Choroid plexus epithelial cell (primary cell): ENCODE data around the gene CLEC2L.
"Not testable (repeated sequence)": the region's sequence is repeated elsewhere in the genome, so short reads cannot be mapped to it uniquely, and the experiment has no call there.

Experiments
- DNase-seq: peaks from one replicate; pipeline ENCODE4 v3.0.0-alpha.2; 2010; ENCODE audit warnings: low read depth
- H3K4me3 ChIP-seq: 2 replicates; pipeline ENCODE4 v1.5.1; 2011; ENCODE audit warnings: low read depth, mild to moderate bottlenecking, control low read depth, low read length, moderate library complexity
- TF ChIP-seq, protein P1 (sequence below): conservative IDR thresholded peaks from 2 replicates; pipeline ENCODE4 v1.5.1; 2011; ENCODE audit warnings: low read depth, mild to moderate bottlenecking, control low read depth, inconsistent platforms, low read length, moderate library complexity

The CLEC2L gene

DNA sequence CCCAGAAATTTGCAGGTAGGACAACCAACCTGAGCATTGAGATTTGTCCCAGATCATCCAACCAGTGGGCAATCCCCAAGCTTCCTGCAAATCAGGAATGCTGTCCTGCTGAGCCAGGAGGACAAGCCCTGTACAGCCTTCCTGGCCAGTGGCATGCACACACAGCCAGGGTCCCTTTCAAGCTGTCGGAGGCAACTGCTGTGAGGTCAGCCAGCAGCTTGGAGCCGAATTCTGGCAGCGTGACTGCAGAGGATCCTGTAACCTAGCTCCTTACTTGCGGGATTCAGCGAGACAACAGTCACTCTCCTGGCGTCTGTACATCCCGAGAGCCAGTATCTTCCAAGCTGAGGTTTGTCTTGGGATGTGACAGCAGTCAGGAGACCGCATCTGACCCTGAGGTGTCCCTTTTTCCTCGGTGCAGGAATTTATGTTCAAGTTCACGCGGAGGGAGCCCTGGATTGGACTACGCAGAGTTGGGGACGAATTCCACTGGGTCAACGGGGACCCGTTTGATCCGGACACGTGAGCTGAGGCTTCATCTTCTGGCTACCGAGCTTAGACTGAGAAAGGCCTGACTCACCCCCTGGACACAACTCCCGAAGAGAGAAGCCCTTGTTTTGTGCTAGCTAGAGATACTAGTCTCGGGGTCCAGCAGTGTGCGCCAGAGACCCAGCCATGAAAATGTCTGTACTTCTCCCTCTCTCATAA lies 18.3 kb downstream of the CLEC2L start:
- TF ChIP-seq, protein P1, sequence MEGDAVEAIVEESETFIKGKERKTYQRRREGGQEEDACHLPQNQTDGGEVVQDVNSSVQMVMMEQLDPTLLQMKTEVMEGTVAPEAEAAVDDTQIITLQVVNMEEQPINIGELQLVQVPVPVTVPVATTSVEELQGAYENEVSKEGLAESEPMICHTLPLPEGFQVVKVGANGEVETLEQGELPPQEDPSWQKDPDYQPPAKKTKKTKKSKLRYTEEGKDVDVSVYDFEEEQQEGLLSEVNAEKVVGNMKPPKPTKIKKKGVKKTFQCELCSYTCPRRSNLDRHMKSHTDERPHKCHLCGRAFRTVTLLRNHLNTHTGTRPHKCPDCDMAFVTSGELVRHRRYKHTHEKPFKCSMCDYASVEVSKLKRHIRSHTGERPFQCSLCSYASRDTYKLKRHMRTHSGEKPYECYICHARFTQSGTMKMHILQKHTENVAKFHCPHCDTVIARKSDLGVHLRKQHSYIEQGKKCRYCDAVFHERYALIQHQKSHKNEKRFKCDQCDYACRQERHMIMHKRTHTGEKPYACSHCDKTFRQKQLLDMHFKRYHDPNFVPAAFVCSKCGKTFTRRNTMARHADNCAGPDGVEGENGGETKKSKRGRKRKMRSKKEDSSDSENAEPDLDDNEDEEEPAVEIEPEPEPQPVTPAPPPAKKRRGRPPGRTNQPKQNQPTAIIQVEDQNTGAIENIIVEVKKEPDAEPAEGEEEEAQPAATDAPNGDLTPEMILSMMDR: no peak
- H3K4me3 ChIP-seq: no peak overlapping the region
- peak; percentile 16 for DNase-seq

DNA sequence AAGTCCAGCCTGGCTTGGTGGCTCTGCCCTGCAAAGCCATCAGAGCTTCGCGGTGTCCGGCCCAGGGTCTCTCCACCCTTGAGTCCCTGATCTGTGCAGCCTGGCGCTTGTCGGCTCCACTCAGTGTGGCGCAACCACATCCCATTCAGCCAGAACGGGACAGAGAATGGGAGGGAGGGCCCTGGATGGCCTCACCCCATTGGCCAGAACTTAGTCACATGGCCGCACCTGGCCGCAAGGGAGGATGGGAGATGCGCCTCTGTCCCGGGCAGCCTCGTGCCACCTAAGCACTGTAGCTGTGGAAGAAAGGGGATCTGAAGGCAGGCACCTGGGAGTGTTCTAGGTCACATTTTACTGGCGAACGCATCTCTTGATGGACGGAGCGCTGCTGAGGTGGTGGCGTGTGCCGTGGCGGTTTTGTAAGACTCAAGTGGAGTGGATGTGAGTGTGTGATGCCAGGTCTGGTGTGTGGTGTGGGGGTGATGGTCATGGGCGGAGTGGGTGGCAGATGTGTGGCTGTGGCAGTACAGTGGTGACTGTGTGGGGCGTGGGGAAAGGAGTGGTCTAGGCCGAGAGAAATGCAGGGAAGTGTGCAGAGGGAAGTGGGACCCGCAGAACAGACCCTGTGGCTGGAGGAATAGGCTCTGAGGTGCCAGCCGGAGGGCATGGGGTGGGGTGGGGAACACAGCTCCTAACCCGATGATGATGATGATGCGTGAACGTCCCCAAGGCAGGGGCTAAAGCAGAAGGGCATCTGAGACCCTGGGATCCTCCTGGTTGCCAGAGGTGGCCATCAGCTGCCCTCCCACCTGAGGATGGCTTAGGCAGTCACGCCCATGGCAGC lies 19.0 kb downstream of the CLEC2L start:
- H3K4me3 ChIP-seq: no peak overlapping the region
- DNase-seq: no peak
- TF ChIP-seq, protein P1: no peak

GRCh38 chr7:139543801-139544603 lies 20.5 kb downstream of the CLEC2L start:
- DNase-seq: no peak
- TF ChIP-seq, protein P1: no peak
- H3K4me3 ChIP-seq: no peak overlapping the region

DNA sequence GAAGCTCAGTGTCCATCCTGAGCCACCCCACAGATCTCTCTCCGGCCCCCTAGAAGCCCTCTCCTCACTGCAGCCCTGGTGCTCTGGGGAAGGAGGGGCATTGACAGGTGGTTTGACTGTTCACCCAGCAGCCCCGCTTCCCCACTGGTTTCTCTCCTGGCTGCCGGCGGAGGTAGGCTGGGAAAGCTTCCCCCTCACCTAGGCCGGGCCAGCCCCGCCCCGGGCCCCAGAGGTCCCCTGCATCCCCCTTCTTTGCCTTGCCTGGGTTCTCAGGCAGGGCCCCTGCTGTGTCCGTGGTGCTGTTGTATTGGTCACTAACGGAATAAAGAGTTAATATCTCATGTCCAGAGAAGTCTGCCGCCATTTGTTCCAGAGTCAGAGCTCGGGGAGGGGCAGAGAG lies 21.2 kb downstream of the CLEC2L start:
- DNase-seq: no peak
- TF ChIP-seq, protein P1: no peak
- no peak overlapping the region for H3K4me3 ChIP-seq

DNA sequence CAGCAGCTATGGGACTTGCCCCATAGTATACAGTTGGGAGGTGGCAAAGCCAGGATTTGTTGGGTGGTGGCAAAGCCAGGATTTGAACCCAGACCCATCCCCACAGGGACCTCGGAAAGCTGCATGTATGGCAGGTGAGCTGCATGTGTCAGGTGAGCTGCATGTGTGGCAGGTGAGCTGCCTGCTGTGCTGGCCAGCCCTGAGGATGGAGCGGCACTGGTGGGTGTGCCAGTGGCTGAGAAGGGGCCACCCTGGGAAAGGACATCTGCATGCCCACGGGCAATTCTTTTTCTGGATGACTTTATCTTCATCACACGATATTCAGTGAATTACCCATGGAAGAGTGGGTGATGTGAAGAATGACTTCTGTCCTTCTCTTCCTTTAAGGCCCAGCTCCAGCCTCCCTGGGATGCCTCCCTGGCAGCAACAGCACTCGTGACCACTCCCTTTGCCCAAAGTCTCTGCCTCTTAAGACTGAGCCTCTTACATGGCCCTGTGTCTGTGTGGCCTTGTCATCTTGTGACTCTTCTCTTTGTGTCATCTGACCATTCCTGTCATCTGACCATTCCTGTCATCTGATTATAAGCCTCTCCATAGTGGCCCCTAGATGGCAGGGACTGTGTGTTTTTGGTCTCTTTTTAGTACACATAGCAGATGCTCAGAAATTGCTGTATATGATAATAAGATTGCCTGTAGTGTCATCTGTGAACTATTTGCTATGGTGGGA lies 25.0 kb downstream of the CLEC2L start:
- DNase-seq: no peak

DNA sequence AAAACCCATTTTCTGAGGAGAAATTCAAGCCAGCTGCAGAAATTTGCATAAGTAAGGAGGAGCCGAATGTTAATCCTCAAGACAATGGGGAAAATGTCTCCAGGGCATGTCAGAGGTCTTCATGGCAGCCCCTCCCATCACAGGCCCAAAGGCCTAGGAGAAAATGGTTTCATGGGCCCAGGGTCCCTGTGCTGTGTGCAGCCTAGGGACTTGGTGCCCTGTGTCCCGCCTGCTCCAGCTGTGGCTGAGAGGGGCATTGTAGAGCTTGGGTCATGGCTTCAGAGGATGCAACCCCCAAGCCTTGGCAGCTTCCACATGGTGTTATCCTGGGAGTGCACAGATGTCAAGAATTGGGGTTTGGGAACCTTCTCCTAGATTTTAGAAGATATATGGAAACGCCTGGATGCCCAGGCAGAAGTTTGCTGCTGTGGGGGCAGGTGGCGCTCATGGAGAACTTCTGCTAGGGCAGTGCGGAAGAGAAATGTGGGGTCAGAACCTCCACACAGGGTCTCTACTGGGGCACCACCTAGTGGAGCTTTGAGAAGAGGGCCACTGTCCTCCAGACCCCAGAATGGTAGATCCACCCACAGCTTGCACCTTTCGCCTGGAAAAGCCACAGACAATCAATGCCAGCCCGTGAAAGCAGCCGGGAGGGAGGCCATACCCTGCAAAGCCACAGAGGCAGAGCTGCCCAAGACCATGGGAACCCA lies 30.7 kb downstream of the CLEC2L start:
- not testable (repeated sequence) for DNase-seq, H3K4me3 ChIP-seq

More for the DNA sequence above, 25.0 kb downstream of the CLEC2L start:
- TF ChIP-seq, protein P1: no peak
- no peak overlapping the region for H3K4me3 ChIP-seq
